Stromal cell of bone marrow (primary cell): ENCODE data around the gene TM4SF18.

Source experiments
- DNase-seq: peaks from one replicate; pipeline ENCODE4 v3.0.0-alpha.2; 2012; ENCODE audit warnings: low read depth

Gene TM4SF18

DNA sequence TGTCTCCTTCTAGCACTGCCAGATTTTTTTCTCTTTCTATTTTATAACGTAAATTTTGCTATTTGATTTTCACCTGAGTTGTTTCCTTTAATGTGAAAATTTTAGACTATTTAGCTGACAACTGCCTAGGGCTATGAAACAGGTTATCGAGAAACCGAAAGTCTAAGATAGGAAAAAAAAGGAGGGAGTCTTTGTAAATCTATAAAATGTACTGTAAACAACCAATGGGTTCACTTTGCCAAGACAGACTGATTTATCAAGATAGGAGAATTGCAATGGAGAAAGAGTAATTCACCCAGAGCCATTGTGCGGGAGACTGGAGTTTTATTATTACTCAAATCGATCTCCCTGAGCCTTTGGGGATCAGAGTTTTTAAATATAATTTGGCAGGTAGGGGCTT is 50.0 kb downstream of the TM4SF18 start:
- DNase-seq = no peak

- DNase-seq = no peak
Observed at GRCh38 chr3:149282836-149283235, 50.6 kb downstream of the TM4SF18 start.

GRCh38 chr3:149282322-149282721 is 51.1 kb downstream of the TM4SF18 start:
- DNase-seq = no peak

GRCh38 chr3:149280671-149281349 is 52.6 kb downstream of the TM4SF18 start:
- no peak for DNase-seq

DNA sequence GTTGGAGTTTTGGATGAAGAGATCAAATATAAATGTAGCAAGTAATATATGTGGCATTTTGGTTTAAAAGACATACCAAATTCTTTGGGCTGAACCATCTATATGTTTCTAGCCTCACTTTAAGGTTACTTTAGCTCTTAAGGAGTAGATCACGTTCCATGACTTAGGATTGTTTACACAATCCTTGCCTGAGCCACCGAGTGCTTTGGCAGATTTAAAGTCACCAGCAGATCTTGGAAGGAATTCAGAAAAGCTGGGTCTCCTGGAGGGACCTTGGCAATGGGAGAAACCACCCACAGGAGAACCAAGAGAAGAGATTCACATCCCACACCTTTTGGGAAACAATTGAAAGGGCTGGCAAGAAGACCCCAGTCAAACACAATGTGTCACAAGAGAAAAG is 54.5 kb downstream of the TM4SF18 start:
- no peak for DNase-seq

- DNase-seq = peak; percentile 68
Observed at GRCh38 chr3:149277331-149277813, 56.1 kb downstream of the TM4SF18 start.

DNA sequence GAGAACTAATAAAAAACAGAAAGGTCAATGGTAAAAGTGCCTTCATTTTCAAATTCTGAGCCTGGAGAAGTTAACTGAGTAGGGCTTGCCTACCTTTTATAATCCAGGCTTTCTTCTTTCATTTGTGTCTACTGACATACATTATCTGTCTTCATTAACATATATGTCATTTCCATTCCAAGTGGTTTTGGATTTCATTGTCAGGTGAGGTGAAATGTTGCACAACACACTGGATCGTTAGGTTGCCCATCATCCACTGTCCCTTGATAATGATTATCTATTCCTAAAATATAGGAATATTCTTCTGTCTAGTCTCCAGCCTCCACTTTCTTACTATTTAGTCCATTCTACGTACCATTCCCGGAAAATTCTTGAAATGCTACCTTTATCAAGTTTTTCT is 56.8 kb downstream of the TM4SF18 start:
- DNase-seq = no peak

DNA sequence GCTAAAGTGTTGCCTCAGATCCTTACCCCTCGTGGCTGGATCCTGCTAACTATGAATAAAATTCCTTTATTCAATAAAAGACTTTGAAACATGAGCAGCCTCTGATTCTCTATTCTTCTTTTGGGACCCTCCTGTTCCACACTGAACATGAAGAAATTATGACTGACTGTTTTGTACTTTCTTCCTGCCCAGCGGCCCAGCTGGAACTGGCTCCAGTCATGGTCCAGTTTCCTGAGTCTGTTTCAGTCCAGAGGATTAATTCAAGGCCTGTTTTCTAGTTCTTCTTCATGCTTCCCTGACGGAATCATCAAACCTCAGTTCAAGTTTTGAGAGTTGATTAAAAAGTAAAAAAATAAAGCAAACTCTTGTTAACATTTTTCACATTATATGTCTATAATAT is 59.2 kb downstream of the TM4SF18 start:
- DNase-seq = no peak

DNA sequence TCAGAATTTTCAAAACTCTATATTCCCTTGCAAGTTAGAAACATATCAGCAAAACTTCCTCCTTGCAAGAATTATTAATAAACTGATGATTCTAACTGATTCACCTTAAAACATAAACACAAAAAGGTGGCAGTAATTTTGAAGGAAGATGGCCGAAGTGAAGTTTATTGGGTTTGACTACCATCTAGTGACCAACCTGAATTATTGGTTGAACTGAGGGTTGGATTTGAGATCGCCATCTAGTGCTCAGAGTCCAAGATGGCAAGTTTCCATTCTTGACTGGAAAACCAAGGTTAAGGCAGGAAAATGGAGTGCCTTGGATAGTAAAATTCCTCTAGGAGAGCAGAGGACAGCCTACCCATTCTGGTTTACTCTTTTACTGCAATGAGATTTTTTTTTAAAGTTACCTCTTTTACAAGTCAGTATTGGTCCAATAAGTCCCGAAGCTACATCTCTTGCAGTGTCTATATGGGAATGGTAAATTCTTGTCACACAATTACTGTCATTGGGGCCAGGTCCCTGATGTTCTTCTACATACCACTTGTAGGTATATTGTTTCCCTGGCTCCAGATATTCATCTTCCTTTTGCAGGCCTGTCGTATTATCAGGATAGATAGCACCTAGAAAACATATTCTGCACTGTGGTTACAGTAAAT is 60.2 kb downstream of the TM4SF18 start:
- peak; percentile 82 for DNase-seq

- no peak for DNase-seq
Observed at GRCh38 chr3:149271669-149272068, 61.8 kb downstream of the TM4SF18 start.

DNA sequence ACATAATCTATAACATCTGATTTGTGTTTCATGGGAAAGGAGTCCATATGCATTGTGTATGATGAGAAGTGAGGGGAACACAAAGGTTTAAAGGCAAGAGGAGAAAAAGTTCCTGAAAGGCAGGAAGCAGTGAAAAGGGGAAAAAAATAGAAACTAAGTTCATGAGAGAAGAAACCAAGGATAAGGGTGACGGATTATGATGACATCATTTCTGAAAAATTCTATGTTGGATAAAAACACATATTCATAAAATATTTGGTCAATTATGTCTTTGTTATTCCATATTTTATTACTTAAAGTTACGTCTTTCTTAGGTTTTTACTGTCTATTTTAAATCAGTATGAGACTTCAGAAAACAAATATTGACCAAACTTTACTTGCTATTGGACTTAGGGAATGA is 63.3 kb downstream of the TM4SF18 start:
- no peak for DNase-seq

DNA sequence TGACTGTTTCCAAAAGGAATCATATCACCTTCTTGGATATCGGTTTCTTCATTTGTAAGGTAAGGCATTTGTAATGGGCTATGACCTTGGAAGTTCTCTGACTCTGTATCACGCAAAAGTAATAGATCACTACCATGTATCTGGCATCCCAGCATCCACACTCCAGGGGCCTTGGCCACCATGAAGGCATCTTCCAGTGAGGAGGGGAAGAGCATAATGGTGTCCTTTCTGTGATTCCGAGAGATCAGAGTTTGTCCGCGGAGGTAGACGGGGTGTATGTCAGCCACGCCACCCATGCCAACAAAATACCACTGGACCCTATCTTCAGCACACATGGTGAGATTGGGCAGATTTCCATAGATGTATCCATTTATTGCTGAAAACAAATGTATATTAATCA is 63.7 kb downstream of the TM4SF18 start:
- DNase-seq = no peak
